NCI-H1417 treated with DMSO at 0.1 percent for 48 hours (cell line): ENCODE measurements around the gene FAM120A.
"Not testable (repeated sequence)": the region's sequence is repeated elsewhere in the genome, so short reads cannot be mapped to it uniquely, and the experiment has no call there.

Experiments used
- DNase-seq: peaks from one replicate; lab custom pipeline; 2025; lab: John Stamatoyannopoulos, UW

FAM120A gene

DNA sequence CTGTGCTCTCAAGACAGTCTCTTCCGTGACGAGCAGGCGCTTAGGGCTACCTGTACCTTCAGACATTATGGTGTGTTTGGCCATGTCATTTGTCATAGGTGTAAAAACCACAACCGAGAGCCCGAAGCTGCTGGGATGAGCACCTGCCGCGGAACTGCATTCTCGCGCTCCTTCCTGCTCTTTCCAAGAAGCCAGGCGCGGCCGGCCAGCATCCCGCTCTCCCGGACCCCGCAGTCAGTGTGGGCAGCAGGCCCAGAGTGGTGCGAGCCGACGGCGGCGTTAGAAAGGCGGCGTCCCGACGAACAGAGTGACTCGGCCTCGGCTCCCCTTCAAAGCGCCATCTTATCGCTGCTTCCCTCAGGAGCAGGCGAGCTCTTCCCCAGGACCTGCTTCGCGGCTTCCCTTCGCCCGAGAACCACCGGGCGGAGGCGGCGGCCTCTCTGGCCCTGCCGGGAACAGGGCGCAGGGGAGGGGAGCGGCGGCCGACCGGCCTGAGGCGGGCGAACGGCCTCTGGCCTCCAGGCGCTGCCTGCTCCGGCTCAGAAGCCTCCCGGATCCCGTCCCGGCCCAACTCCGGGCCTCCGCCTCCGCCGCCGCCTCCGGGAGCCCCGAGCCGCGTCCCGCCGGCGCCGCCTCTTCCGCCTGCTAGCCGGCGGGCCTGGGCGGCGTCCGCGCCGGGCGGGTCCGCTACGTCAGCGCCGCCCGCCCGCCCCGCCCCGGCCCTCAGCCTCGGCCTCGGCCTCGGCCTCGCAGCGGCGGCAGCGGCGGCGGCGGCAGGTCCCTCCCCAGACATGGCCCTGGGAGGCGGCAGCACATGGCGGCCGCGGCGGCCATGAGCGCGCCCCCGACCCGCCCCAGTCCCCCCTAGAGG is at the start of gene FAM120A:
Gene FAM120A, plus strand, starts transcription at position 741 of the 871 bp plus-strand sequence. CDS start 231 bp downstream, outside the sequence.
- DNase-seq = no peak

DNA sequence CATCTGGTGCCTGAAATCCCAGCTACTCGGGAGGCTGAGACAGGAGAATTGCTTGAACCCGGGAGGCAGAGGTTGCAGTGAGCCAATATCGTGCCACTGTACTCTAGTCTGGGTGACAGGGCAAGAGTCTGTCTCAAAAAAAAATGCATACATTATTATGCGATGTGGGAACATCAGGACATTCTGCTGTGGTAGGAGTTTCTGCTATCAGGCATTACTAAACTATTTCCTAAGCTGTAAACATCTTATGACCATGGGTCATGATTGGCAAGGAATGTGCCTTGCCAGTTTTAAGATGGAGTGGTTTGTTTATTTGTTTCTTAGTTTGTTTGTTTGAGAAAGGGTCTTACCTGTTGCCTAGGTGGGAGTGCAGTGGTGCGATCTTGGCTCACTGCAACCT is 45.1 kb upstream of the FAM120A start:
- DNase-seq = no peak

- no peak for DNase-seq
Observed at GRCh38 chr9:93413530-93413929, 38.0 kb upstream of the FAM120A start.

GRCh38 chr9:93415176-93415690 is 36.3 kb upstream of the FAM120A start:
- no peak for DNase-seq

DNA sequence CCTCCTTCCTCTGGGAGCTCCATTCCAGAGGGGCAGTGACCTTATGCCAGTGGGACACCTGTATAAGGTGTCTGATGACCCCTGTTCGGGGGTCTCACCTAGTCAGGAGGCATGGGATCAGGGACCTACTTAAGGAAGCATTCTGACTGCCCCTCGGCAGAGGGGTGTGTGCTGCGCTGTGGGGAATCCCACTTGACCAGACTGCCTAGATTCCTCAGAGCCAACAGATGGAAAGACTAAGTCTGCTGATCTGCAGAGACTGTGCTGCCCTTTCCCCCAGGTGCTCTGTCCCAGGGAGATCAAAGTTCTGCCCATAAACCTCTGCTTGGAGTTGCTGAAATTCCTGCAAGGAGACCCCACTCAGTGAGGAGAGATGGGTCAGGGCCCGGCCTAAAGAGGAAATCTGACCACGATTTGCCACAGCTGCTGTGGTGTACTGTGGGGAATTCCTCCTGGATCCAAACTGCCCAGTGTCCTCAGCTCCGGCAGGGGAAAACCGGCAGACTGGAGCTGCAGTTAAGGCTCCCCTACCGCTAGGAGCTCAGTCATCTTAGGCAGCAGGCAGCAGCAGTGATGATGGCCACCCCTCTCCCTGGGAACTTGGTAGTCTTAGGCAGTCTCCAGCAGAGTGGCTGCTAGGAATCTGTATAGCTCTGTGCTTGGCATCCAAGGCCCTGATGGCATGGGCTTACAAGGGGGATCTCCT is 34.8 kb upstream of the FAM120A start:
- DNase-seq = no peak

GRCh38 chr9:93417538-93417937 is 33.9 kb upstream of the FAM120A start:
- no peak for DNase-seq

DNA sequence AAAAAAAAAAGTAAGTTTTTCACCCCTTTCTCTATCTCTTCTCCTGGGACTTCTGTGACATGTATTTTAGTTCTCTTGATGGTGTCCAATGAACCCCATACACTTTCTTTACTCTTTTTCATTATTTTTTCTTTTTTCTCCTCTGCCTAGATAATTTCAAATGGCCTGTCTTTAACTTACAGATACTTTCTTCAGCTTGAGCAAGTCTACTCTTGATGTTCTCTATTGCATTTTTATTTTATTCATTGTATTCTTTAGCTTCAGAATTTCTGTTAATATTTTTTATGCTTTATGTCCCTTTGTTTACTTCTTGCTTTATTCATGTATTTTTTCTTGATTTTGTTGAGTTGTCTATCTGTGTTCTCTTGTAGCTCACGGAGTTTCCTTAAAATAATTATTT is 32.5 kb upstream of the FAM120A start:
- no peak for DNase-seq

- no peak for DNase-seq
Observed at GRCh38 chr9:93422977-93423616, 28.4 kb upstream of the FAM120A start.

- DNase-seq = no peak
Observed at GRCh38 chr9:93427655-93428379, 23.7 kb upstream of the FAM120A start.

DNA sequence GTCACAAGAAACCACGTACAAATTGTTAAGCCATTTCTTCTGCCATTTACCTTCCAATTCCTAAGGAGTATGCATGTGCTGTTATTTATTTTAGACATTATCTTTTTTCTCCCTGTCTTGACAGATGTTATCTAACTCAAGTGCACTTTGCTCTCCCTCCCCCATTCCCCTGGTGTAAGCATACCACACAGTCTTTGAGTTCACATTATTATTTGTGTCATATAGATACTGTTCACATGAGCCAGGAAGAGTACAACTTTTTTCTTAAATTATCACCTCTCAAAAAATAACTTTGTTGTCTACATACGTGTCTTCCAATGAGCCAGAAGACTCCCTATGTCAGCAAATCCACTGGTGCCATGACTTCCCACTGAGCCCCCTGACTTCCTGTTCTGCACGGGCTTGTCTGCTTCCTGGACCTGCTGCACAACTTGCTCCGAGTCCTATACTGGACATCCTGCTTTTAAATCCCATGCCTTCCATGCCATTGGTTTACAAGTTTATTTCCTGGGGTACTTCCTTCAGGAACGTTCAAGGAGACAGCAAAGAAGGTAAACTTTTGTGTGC is 19.9 kb upstream of the FAM120A start:
- DNase-seq = no peak

- DNase-seq = no peak
Observed at GRCh38 chr9:93432964-93433363, 18.5 kb upstream of the FAM120A start.

DNA sequence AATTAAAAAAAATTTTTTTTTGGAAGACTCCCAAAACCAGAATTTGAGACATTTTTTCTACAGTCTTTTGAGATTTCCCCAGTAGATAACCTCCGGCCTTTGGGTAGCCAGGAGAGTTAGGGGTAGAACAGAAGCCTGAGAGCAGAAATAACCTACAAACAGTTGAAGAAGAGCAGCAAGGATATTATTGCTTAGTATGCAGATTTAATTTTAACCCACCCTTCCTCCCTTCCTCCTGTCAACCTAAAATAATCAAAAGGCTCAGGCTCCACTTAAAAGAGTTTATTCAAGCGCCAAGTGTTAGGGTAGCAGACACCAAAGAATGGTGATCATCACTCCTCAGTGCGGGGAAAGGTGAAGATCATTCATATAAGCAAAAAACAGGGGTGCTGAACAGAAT is 17.4 kb upstream of the FAM120A start:
- no peak for DNase-seq

DNA sequence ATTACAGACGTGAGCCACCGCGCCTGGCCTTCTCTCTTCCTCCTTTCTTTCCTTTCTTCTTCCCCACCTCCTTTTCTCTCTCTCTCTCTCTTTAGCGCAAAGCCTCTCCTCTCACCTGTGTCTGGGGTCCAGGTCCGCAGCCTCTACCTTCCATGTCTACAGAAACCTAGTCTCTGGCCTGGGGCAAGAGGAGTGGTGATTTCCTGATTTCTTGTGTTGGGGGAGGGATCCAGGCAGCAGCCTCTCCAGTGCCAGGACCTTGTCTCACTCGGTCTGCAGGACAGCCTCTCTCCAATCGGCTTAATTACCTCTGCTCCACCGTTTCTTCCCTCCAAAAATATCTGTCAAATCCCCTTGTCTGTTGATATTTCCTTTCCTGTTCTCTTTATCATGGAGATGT is 16.1 kb upstream of the FAM120A start:
- DNase-seq = no peak

DNA sequence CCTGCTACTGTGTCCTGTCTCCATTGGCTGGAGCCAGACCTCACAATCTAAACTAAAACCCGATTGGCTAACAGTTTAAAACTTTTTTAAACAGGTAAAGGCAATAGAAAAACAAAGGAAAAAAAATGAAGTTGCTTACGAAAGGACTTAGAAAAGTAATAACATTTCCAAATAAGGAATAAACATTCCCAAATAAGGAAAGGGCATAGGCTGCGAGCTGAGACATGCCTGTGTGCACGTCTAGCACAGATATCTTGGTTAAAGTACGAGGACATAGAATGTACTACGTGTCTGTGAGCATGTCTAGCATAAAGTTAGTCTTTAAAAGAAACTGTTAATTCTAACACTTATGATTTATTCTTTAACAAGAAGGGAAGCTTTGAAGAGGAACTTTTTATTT is 15.3 kb upstream of the FAM120A start:
- DNase-seq = no peak

DNA sequence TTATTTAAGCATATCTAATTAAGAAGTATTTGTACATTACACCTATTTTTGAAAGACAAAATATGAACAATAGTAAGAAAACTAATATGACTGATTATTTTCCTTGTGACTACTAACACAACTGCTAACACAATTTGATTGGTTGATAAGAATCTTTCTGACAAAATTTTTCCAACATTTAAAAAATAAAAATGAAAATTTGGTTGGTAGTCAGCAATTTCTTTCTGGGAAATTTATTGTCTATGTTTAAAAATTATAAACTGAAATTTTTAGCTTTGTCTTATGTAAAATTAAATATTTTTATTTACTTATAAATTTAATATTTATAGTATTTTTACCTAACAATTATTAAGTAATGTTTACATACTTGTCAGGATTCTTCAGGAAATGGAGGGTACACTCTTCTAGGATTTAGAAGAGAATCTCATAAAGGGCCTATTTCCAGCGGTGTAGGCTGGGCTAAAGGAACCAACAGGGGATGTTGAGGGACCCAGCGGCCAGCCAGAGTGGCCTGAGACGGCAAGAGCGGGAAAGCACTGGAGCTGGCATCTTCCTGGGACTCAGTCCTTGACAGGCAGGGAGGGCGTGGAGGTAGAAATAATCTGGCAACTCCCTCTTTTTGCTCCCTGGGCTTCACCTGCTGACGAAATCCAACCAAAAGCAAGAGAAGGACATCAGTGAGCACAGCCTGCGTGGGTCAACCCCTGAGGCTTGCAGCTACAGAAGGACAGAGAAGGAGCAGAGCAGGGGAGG is 14.7 kb upstream of the FAM120A start:
- no peak for DNase-seq

GRCh38 chr9:93437996-93438395 is 13.5 kb upstream of the FAM120A start:
- DNase-seq = no peak

DNA sequence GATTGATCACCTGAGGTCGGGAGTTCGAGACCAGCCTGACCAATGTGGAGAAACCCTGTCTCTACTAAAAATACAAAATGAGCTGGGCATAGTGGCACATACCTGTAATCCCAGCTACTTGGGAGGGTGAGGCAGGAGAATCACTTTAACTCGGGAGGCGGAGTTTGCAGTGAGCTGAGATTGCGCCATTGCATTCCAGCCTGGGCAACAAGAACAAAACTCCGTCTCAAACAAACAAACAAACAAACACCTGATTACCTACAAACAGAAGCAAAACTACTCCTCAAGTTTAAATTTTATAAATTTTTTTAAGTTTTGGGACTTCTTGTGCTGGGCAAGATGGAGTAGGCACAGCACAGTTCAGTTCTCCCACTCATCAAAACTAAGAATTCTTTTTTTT is 12.2 kb upstream of the FAM120A start:
- not testable (repeated sequence) for DNase-seq

DNA sequence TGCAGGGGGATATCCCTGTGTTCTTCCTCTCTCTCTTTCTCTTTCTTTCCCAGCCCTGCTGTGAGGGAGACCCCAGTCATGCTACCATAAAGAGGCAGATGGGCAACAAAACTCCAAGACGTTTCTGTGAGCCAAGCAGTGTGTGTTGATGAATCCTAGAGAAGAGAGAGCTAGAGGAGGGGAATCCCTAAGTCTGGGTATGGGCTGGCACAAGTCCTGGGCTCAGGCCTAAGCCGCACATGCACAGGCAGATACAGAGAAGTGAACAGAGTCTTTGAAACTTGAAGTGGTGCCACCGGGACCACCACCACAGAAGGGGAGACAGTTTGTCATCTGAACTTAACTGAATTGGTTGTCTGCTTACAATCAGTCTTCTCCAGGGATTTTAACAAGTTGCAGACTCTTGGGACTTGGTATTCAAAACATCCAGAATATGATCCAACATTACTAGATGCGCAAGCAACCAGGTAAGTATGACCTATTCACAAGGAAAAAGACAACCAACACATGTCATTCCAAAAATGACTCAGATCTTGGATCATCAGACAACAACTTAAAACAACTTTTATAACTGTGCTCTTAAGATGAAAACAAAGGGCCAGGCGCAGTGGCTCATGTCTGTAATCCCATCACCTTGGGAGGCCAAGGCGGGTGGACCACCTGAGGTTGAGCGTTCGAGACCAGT is 10.4 kb upstream of the FAM120A start:
- no peak for DNase-seq

DNA sequence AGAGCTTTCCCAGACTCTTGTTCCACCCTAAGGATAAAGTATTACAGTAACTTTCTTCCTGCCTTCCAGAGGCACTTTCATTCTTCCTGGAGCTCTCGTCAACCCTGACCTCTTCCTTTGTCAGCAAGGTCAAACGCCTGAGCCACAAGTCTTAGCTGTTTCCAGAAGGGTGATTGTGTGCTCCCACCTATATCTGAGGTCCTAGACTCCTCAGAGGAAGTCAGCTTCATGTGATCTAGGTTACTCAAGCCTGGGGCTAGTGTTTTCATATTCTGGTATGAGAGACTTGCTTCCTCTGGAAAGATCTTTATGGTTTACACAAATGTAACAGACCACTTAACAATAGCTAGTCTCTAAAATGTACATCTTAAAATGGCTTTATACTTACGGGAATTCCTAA is 5.4 kb upstream of the FAM120A start:
- no peak for DNase-seq

- DNase-seq = no peak
Observed at GRCh38 chr9:93447655-93448054, 3.8 kb upstream of the FAM120A start.
